ENCODE measurements around the gene SUPT7L.

The SUPT7L gene

GRCh38 chr2:27622921-27623384 is 40.5 kb downstream of the SUPT7L start:
- TF ChIP-seq CTCF (IDR thresholded peaks at IDR 0.05; ENCODE audit: low read depth, low read length, missing control alignments): no peak
- in situ Hi-C loops (cut with HindIII; ENCODE audit: low sequenced_read_pairs): no loop called here
- peak; percentile 85 for DNase-seq (ENCODE audit: low read depth)
- no peak overlapping the region for H3K4me3 ChIP-seq (ENCODE audit: low read depth, low read length)

GRCh38 chr2:27621524-27621923 is 41.9 kb downstream of the SUPT7L start:
- H3K4me3 ChIP-seq (ENCODE audit: low read depth, low read length): no peak overlapping the region
- peak; percentile 19 for TF ChIP-seq CTCF (IDR thresholded peaks at IDR 0.05; ENCODE audit: low read depth, low read length, missing control alignments)
- no peak for DNase-seq (ENCODE audit: low read depth)
- in situ Hi-C loops (cut with HindIII; ENCODE audit: low sequenced_read_pairs): no loop called here

GRCh38 chr2:27615316-27615715 is 48.1 kb downstream of the SUPT7L start:
- no peak overlapping the region for H3K4me3 ChIP-seq (ENCODE audit: low read depth, low read length)
- in situ Hi-C loops (cut with HindIII; ENCODE audit: low sequenced_read_pairs): no loop called here
- no peak for TF ChIP-seq CTCF (IDR thresholded peaks at IDR 0.05; ENCODE audit: low read depth, low read length, missing control alignments)
- no peak for DNase-seq (ENCODE audit: low read depth)

DNA sequence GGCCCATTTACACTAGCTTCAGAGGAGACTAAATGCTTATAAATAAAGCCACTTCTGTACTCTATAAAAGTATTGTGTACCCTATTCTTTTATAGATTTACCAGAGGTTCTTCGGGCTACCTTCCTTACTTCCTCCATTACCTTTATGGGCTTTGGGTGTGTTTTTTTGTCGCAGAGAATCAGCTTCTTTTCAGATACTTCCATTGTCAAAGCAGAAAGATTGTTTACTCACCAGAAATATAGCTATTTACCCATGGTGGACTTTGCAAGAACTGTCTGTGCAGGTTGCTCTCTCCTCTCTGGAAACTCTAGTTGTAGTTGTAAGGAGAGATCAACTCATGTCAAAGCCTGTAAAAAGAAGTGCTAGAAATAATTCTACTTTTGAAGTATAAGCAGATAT is 49.4 kb downstream of the SUPT7L start:
- DNase-seq (ENCODE audit: low read depth): no peak
- H3K4me3 ChIP-seq (ENCODE audit: low read depth, low read length): no peak overlapping the region
- in situ Hi-C loops (cut with HindIII; ENCODE audit: low sequenced_read_pairs): no loop called here
- TF ChIP-seq CTCF (IDR thresholded peaks at IDR 0.05; ENCODE audit: low read depth, low read length, missing control alignments): no peak

GRCh38 chr2:27606611-27607010 is 56.8 kb downstream of the SUPT7L start:
- no peak overlapping the region for H3K4me3 ChIP-seq (ENCODE audit: low read depth, low read length)
- no peak for DNase-seq (ENCODE audit: low read depth)
- in situ Hi-C loops (cut with HindIII; ENCODE audit: low sequenced_read_pairs): no loop called here
- no peak for TF ChIP-seq CTCF (IDR thresholded peaks at IDR 0.05; ENCODE audit: low read depth, low read length, missing control alignments)
